NCI-H146 treated with DMSO at 0.1 percent for 48 hours (cell line): ENCODE data around the gene SMIM30.
A peak's percentile ranks its signal among the peaks of the same experiment; 100 is the strongest.

ENCODE experiments used
- DNase-seq: peaks from one replicate; lab custom pipeline; 2025; ENCODE audit not compliant: unreplicated experiment; lab: John Stamatoyannopoulos, UW

The SMIM30 gene

DNA sequence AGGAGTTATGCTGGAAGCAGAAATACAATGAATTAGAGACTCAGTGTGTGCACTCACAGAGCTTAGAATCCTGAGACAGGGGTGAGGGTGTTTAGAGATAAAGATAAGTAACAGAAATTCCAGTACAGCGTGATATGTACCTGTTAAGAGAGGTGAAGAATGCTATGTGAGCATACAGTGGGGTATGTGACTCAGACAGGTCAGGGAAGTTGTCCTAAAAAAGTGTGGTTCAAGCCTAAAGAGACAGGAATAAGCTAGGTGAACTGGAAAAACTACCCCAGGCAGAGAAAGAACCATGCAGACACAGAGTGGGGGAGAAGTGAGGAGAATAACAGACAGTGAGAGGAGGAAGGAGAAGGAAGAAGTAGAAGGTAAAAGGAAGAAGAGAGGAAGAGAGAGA is 8.6 kb downstream of the SMIM30 start:
- DNase-seq: no peak

DNA sequence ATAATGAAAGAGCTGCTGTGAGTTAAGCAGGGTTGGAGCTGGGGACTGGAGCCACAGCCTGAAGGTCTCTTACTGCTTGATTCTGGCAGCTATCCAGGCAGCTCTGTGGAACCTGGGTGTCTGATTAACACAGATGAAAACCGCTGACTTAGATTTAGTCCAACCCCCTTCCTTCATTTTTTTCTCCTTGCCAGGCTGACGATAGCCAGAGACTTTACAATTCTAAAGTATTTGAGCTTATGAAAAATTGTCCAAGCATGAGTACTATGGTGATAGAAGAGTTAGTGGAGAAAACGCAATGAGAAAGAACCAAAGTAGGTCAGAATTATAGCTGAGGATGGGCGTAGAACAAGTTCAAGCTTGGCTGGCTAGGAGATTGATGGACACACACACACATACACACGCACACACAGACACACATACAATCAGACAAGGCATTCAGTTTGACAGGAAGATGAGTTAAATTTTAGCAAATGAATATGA is 18.2 kb downstream of the SMIM30 start:
- DNase-seq: no peak

DNA sequence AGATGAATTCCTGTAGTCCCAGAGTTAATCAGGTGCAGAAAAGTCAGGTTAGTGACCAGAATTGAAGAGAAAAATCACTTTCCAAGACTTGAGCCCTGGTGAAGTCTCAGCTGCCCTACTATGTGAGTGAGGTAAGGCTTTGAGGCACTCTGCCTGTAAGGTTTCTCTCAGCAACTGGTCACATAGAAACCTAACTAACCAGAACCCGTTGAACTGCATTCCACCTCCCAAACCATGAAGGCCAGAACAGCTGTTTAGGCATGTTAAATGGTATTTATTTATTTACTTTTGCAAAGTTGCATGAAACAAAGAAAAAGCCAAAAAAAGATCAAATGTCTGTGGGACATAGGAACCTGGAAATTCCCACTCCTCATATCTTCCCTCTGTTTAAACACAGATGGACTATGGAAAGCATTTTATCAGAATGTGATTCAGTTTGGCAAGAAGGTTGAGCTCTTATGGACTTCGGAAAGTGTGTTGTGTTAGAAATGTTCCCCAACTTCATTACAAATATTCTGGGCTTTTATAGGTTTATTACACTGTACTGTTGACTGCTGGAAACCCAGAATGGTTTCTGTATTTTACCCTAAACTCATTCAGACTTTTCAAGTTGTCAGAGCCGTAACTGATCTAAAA is 19.0 kb downstream of the SMIM30 start:
- no peak for DNase-seq

DNA sequence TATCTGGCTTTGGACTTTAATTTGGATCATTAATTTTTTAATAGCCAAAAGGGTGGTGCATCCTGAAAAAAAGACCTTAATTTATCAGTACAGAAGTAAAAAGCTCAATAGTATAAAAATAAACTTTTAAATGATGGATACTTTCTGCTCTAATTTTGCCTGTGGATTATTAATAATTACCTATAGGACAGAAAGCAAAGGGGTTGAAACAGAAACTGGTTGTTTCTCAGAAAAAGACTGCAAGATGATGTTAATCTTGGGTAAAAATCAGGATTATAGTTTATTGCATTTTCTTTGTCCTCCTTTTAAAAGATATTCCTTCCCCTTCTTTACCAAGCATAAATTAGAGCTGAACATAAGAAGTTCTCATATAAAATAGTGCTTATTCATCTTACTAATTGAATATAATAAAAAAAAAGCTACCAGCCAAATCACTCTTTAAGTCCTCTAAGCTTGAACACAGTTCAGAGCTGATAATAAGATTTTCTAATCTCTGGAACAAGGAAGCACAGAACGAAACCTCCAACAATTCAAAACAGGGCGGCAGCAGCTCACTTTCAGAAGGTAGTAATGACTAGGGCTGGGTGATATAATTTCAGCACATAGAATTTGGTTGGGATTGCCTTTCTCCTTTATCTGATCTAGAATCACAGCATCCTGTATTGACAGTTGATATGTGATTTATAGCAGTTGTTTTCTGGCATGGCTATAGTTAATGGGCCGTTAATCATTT is 23.7 kb downstream of the SMIM30 start:
- DNase-seq: no peak

DNA sequence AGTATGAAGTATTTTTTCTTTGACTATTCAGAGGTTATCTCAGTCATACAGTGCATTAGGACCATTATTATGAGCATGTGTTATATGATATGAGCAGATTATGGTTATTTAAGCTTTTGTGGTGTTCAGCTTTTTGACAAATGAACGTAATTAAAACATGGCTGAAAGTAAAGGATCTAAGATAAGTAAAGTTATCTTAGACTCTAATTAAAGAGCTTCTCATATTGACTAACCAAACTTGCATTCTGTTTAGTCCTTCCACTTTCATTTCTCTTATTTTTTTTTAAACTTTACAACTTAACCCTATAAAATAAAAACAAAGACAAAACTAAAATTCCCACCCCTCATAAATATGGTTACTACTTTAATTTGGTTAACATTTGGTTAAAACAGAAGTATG is 24.8 kb downstream of the SMIM30 start:
- DNase-seq: no peak

DNA sequence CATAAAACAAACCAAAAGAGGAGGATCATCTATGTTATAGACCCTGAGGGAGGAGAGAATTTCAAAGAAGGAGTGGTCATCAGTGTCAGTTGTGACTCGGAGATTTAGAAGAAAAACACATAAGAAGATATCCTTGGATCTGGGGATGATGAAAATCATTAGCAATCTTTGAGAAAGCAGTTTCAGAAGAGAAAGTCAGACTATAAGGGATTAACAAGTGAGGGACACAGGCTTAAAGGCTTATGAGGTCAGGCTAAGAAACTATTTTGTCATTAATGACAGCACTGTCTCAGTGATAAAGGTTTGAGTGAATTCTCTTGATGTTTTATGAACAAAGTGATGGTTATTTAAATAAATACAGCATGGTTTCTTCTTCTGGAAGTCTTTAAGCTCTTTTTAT is 25.6 kb downstream of the SMIM30 start:
- DNase-seq: no peak

DNA sequence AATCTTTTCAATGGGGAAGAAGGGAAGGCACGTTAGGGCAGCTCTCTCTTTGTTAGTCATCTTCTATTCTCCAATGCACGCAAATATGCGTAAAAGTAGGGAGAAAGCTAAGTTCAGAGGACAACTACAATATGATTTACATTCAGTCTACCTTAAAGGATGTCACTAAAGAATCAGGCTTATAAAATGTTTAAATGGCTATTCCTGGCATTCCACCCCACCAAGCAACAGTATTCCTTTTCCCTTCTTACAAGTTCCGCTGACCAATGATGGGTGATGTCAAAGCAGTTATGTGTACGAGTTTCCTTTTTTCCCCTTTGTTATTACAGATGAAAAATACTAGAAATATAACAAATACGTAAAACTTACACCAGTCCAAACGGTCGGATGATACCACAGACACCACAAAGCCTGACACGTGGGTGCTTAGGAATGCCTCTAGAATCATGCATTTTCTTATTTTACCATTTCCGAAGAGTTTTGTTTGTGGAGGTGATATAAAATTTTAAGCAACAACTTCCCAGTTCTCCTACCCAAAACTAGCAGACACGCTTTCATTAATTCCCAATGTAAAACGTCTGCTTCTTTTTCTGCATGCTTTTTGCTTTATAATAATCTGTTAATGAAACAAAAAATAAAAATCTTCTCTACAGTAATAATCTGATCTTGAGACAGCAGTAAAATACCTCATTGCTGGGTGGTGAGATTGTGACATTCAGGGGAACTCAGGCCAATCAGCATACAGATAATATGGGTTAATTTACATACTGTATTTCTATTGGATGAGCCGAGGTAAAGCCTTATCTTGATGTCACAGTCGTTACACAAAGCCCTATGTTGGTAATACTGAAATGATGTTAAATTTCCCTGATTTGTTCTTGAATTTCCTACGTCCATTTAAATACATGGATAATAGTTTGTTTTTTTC is 31.0 kb downstream of the SMIM30 start:
- DNase-seq: no peak

DNA sequence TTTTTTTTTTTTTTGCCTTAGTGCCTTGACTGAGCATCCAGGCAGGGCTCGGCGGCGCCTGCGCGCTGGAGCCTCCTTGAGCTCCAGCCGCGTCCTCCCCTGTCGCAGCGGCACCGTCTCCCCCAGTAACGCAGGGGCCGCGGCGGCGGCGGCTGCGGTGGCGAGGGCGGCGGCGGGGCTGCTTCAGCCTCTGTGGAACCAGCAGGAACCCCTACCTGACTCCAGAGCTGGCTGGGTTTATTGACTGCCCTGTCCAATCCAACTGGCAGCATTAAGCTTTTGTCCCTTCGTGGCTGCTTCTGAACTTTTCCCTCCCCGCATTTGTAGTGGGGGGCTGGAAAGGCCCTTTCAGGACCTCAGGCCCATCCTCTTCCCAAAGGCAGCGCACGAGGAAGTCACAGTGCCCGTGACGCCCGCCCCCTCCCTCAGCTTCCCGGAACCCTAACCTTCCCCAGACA is 31.9 kb downstream of the SMIM30 start, which contains the start of gene GPR85:
Gene GPR85 (minus strand): TSS at position 397 of the 458 bp plus-strand sequence. CDS start 2,106 bp downstream, outside the sequence.
- DNase-seq: peak; percentile 22

DNA sequence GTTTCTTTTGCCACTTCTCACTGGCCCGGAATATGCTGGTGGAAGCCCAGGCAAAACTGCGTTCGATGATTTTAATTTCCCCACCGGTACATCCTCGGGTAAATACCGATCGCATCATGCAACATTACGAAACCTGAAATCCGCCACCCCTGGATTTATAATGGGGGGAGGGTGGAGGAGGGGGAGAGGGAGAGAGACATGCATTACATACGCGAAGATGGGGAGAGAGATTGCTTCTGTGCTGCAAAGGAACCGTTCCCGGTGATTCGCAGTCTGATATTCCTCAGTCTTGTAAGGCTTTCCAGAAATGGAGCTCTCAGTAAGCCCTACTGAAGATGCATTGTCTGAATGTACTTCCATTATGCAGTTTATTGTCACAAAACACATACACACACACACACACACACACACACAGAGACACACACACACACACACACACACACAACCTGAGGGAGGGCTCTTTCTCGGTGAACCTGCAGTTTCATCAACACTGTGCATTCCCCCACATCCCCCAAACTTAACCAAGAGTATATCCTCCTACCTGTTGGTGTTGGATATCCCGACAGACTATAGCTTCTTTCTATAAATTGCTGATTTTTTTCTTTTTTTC is 32.5 kb downstream of the SMIM30 start:
- DNase-seq: no peak

DNA sequence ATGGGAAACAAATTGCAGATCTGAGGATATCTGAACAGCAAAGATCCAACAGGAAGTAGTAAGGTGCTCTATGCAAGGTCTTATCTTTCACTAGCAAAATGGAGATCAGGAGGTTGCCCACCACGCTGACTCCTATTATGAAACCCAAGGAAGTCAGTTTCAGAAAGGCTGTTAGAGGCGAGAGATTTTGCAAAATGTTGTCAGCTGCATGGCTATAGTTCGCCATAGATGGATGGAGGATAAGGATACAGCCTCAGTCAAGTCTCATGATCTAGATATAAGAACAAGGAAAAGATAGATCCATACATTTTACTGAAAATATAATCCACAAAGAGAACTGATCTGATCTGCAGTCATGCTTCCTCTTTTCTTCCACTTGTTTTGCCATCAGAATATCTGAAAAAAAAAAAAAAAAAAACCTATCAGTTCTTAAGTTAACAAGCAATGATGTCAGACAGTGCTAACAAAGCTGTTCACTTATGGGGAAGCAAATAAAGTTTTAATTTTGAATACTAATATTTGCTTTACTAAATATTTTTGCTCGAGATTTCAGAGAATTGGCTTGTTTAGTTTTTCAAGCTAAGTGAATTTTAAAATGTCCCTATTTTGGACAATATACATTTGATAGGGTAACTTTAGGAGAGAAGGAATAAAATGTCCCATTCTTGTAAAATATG is 33.7 kb downstream of the SMIM30 start:
- no peak for DNase-seq

DNA sequence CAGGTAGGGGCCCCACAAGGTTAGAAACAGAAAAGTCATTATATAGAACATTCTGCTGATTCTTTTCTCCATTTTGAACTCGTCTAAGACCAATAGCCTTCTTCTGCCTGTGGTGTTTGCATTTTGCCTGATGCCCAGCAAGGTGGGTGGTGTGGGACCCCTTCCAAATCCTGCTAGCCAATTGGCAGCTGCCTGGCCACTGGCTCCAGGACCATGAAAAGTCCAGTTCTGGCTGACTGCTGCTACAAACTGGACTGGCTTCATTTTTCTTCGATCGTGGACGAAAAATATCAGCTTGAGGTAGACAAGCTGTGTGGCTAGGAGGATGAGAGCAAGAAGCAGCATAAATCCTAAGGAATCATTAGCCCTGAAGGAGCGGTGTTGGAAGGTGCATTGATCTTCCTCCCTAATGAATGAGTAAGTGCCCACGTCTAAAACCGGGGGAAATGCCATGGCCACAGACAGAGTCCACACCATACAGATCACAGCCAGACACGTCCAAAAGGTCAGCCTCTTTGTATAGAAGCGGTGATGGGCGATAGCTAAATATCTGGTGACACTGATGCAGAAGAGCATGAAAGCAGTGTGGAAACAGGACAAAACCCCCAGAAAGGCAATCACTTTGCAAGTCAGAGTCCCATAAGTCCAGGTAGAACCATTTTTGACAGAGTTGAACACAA is 34.4 kb downstream of the SMIM30 start:
- no peak for DNase-seq

DNA sequence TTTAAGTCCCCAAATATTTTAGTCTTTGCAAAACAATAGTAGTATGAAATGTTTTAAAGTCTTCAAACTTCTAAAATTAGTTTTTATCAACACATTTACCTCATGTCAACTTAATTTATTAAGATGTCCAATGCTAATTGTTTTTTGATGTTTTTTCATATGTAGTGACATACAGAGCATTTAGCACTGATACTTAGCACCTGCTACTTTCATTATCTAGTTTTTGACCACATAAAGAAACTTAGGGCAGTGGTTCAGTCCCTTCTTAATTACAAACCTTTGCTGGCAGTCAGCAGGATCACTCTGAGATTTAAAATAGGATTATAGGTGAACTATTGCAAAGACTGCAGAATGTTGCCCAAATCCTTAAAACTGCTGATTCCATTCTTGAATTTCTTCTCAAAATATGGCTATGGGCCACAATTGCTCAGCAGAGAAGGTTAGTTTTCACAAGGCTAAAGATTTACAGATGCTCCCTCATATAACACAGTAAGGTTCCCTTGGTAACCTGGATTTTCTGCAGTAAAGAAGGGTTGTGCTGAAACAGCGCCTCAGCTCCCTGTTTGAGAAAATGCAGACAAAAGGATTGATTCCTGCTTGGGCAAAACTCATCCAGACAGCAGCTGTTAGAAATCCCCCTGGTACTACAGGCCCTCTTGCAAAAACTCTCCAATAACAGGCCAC is 35.1 kb downstream of the SMIM30 start:
- no peak for DNase-seq

DNA sequence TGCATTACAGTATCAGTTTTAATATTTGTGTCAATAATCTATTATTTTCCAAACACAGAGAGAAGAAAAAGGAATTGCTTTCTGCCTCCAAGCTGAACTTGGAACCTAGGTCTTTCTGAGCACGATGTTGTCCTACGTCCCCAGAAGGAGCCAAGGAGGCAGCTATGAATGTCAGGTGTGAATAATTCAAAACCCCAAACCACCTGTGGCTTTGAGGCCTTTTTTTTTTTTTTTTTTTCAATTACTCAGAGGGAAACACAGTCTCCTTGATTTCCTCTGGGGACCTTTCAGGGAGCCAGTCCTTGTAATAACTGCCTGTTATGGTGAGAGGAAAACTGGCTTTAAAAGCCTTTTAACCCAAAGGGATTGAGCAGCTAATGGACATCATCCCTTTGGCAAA is 40.0 kb downstream of the SMIM30 start:
- DNase-seq: no peak

DNA sequence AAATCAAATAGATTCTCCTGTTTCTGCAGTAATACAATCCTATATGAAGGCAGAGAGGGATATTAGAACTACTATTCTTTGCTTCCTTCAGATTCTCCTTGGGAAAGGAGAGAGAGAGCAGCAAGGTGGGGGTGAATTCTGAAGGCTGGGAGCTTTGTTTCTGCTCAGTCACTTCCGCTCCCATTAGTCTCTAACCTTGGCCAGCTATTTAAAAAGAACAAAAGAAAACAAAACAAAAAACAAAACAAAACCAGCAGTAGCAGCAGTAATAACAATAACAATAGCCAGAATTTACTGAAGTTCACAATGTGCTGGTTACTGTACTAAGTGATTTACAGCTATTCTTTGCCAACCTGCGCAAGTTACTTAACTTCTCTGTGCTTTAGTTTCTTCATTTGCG is 41.7 kb downstream of the SMIM30 start:
- DNase-seq: no peak

DNA sequence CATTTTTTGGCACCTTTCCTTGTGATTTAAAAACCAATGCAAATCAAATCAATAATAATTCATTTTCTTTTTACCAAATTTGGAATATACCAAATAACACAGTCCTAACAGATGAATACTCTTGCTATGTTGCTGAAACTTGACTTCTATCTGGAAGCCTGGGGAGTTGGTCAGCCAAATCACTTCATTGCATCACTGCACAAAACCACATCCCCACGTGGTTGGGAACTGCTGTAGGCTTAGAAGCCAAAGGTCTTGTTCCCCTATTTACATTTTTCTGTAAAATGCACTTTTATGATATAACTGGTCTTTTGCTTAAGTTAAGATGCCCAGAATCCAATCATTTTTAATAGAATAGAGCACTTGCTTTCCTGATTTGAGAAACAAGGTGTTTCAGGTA is 46.9 kb downstream of the SMIM30 start:
- DNase-seq: no peak
